Stomach (tissue), 9 donors: Measurements from ENCODE around the gene MCCC2. TPM values are rescaled to one million over a fixed set of nuclear protein-coding genes. Genes with fewer than 3 reads are reported as not detected.
"Not testable (repeated sequence)": the region's sequence is repeated elsewhere in the genome, so short reads cannot be mapped to it uniquely, and the experiment has no call there.

Source experiments
- DNase-seq, 2 donors: peaks; one replicate each; pipeline versions ENCODE4 v3.0.0 to v3.0.0-alpha.2; 2013 to 2019
- H3K27ac ChIP-seq, 5 donors: fragments of 200-600 bp in 4 of 5; sonication (generic) in 4 of 5; one replicate each; pipeline ENCODE4 v1.5.1; 2013 to 2019; ENCODE audit warnings: mild to moderate bottlenecking in 1 of 5, moderate library complexity in 1 of 5
- H3K27me3 ChIP-seq, 3 donors: fragments of 200-600 bp; sonication (generic); one replicate each; pipeline ENCODE4 v1.5.1; 2017 to 2019; ENCODE audit warnings: mixed run types in 1 of 3
- H3K36me3 ChIP-seq, 4 donors: fragments of 200-600 bp; sonication (generic); 1 replicate in 3 of 4; 2 replicates in 1 of 4; pipeline ENCODE4 v1.5.1; 2016 to 2019
- H3K4me1 ChIP-seq, 4 donors: fragments of 200-600 bp; sonication (generic); one replicate each; pipeline ENCODE4 v1.5.1; 2016 to 2019
- H3K4me3 ChIP-seq, 4 donors: fragments of 200-600 bp; sonication (generic) in 3 of 4; one replicate each; pipeline ENCODE4 v1.5.1; 2016 to 2019; ENCODE audit warnings: mild to moderate bottlenecking in 1 of 4
- H3K9me3 ChIP-seq, 4 donors: fragments of 200-600 bp; sonication (generic); one replicate each; pipeline ENCODE4 v1.5.1; 2016 to 2019
- EP300 ChIP-seq: sonication (generic); formaldehyde crosslinking; IDR thresholded peaks from one replicate; pipeline ENCODE4 v1.6.1; 2017; ENCODE audit warnings: antibody characterized with exemption
- POLR2A ChIP-seq, 4 donors: fragments of 450-650 bp; IDR thresholded peaks; one replicate each; pipeline ENCODE4 v1.6.1; 2016; ENCODE audit warnings: antibody characterized with exemption in 4 of 4, control low read depth in 2 of 4, mild to moderate bottlenecking in 1 of 4, moderate library complexity in 1 of 4
- POLR2AphosphoS5 ChIP-seq, 3 donors: sonication (generic); formaldehyde crosslinking; IDR thresholded peaks; one replicate each; pipeline ENCODE4 v1.6.1; 2016; ENCODE audit warnings: antibody characterized with exemption in 3 of 3
- WGBS, 5 donors: extraction: QIAGEN DNeasy Blood & Tissue Kit in 3 of 5; methylation state at CpG; one replicate each; pipeline versions ENCODE4 v1.1.5 to v1.1.7; 2013 to 2018; 5-methylcytosine and 5-hydroxymethylcytosine counted together
- intact Hi-C: fragments of 100-400 bp; cut with DNase I; formaldehyde crosslinking; loops from one replicate; pipeline ENCODE4 v1.15.1; 2023; ENCODE audit warnings: low total_unique reads
- polyA plus RNA-seq, 3 donors: library from polyadenylated mRNA; stranded (reverse); fragments of 200-250 nt; gene quantifications; one replicate each; pipeline ENCODE4 v1.2.3, GENCODE V29; 2013
- total RNA-seq, 5 donors: library from RNA; depleted of rRNA; stranded (reverse); fragments of >200 nt; gene quantifications; one replicate each; pipeline versions ENCODE4 v1.1.0 to v1.2.3, GENCODE V29; 2014 to 2016
- TF ChIP-seq, protein P1 (sequence below), 7 experiments: fragments of 450-650 bp in 4 of 7; fragments of 200-600 bp in 3 of 7; sonication (generic) in 3 of 7; IDR thresholded peaks; one replicate each; pipeline ENCODE4 v1.5.1; 2016 to 2019; ENCODE audit warnings: antibody characterized with exemption in 7 of 7, control low read depth in 2 of 7, mild to moderate bottlenecking in 1 of 7
- donor health status: healthy with polysubstance abuse.
- donor health status: Bipolar disorder and iron deficiency.
- donor health status: healthy.

The MCCC2 gene
- total and polyA plus RNA-seq, 8 donors = 14.6 to 73.6 (median 30.5) TPM

DNA sequence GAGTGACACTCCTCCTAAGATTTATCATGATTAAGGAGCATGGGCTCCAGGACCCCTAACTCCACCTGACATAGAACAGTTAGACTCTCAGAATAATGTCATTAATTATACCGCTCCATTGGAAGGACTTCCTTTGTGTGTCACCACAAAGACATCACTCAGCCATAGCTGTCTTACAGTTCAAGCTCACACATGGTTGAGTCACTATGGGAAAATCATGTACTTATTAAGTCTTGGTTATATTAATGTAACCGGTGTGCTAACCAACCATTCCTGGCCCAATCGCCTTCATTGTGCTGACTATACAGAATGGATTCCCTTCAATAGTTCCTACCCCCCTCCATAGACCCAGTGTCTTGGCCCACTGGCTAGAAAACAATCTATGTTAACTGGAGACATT is 10.9 kb upstream of the MCCC2 start:
- Histone ChIP-seq H3K9me3 (no peaks in the 10 kb centered on the region), H3K27me3 (no peaks in the 10 kb centered on the region), H3K4me3 (no peak overlapping the region), H3K36me3 (peaks cover 0 to 8% (median 4%) of the 10 kb centered on the region in 4 donors), H3K4me1 (peaks cover 0 to 5% (median 0%) of the 10 kb centered on the region in 4 donors), H3K27ac (no peak overlapping the region)
- intact Hi-C loops = no loop called here
- no peak for DNase-seq
- TF ChIP-seq POLR2AphosphoS5 (IDR thresholded peaks at IDR 0.05) (no peak), EP300 (no peak), POLR2A (IDR thresholded peaks at IDR 0.05) (no peak)
- TF ChIP-seq, protein P1, sequence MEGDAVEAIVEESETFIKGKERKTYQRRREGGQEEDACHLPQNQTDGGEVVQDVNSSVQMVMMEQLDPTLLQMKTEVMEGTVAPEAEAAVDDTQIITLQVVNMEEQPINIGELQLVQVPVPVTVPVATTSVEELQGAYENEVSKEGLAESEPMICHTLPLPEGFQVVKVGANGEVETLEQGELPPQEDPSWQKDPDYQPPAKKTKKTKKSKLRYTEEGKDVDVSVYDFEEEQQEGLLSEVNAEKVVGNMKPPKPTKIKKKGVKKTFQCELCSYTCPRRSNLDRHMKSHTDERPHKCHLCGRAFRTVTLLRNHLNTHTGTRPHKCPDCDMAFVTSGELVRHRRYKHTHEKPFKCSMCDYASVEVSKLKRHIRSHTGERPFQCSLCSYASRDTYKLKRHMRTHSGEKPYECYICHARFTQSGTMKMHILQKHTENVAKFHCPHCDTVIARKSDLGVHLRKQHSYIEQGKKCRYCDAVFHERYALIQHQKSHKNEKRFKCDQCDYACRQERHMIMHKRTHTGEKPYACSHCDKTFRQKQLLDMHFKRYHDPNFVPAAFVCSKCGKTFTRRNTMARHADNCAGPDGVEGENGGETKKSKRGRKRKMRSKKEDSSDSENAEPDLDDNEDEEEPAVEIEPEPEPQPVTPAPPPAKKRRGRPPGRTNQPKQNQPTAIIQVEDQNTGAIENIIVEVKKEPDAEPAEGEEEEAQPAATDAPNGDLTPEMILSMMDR (IDR thresholded peaks at IDR 0.05) = no peak
- WGBS, 5 donors = 97 to 100% (median 100%) methylated on average over 3 of the region's 3 CpGs

DNA sequence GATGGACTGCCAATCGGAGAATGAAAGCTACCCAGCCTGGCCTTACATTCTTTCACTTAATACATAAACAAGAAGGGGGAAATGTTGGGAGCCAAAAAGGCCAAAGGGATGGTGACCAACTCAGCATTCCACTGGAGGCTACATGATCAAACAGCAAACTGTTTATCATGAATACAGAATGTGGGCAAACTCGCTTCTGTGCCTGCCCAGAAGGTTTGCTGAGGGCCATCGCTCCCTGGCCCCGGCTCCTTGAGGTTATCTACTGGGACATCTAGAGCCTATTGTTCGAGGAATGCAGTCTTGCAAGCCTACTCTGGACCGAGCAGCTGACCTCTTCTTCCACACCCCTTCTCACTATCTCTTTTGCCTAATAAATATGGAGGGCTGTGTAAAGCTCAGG is 9.3 kb upstream of the MCCC2 start:
- H3K27ac ChIP-seq, intact Hi-C loops, DNase-seq, H3K36me3 ChIP-seq, H3K27me3 ChIP-seq, H3K9me3 ChIP-seq, H3K4me3 ChIP-seq, H3K4me1 ChIP-seq: not testable (repeated sequence)
- 64 to 80% (median 77%) methylated on average over 6 of the region's 6 CpGs for WGBS, 5 donors

DNA sequence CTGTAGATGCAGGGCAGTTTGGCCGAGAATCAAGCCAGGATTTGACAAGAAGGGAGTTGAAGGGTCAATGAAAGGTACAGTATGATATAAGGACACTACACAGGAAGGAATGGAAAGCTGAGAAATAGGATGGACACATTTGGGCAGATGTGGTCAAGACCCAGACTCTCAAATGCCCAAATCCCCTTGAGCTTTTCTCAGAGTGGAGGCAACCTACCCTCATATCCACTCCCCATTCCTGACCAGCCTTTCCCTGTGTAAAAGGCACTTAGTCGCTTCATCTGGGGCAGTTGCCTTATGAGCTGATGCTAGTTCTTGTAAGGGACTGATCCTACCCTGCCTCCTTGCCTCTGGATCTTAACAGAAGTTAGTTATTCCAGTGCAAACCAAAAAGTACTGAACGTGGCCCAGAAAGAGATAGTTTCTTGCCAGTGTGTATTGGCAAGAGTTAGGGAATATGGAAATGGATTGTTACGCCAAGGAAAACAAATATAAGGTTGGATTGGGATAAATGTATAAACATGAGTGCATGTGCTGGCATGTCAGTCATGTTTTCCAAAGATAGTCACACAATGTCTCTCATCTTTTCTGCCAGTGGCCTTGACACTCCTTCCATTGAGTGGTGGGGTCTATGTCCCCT is 4.1 kb upstream of the MCCC2 start:
- H3K4me3 ChIP-seq = no peak overlapping the region
- DNase-seq = no peak
- TF ChIP-seq POLR2A (IDR thresholded peaks at IDR 0.05) (no peak), POLR2AphosphoS5 (IDR thresholded peaks at IDR 0.05) (no peak), EP300 (no peak)
- TF ChIP-seq, protein P1 (IDR thresholded peaks at IDR 0.05) = no peak
- peaks cover 3 to 13% (median 8%) of the 10 kb centered on the region in 4 donors for H3K4me1 ChIP-seq
- H3K9me3 ChIP-seq = no peaks in the 10 kb centered on the region
- peaks cover 0 to 3% (median 2%) of the 10 kb centered on the region in 4 donors for H3K36me3 ChIP-seq
- no peaks in the 10 kb centered on the region for H3K27me3 ChIP-seq
- intact Hi-C loops = no loop called here
- H3K27ac ChIP-seq = no peak overlapping the region
- 47 to 75% (median 64%) methylated on average over 4 of the region's 4 CpGs for WGBS, 5 donors

DNA sequence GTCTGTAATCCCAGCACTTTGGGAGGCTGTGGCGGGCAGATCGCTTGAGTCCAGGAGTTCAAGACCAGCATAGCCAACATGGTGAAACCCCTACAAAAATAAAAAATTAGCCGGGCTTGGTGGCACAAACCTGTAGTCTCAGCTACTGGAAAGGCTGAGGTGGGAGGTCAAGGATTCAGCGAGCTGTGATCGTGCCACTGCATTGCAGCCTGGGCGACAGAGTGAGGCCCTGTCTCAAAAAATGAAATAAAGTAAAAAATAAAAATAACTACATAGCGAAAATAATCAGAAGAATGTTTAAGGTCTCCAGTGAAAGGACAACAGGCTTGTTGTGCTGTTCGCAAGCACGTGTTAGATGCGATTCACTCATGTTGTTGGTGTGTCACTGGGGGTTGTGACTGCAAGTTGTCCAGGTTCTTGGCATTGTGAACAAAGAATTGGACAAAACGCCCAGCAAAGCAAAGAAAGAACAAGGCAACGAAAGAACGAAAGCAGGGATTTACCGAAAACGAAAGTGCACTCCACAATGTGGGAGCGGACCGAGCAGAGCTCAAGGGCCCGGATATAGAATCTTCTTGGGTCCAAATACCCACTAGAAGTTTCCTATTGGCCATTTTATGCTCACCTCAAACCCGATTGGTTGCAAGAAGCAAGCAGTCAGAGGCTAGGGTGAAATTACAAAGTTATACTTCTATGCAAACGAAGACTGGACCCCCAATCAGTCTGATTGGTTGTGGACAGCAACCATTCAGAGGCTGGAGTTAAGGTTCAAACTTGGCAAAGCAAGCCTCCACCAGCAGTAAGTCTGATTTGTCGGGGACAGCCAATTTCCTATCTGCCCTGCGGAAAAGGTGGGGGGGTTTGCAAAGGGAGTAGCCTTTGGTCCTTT is 844 bp upstream of the MCCC2 start:
- WGBS, 5 donors = 81 to 85% (median 82%) methylated on average over 22 of the region's 22 CpGs
- intact Hi-C loops = no loop called here
- Histone ChIP-seq H3K27me3 (no peaks in the 10 kb centered on the region), H3K27ac (peak overlapping the region; percentile 91 to 93 (median 92)), H3K4me3 (peak overlapping the region; percentile 79 to 89 (median 83)), H3K36me3 (no peaks in the 10 kb centered on the region), H3K4me1 (peaks cover 3 to 42% (median 26%) of the 10 kb centered on the region in 4 donors), H3K9me3 (no peaks in the 10 kb centered on the region)
- DNase-seq = no peak
- TF ChIP-seq POLR2AphosphoS5 (IDR thresholded peaks at IDR 0.05) = no peak
- TF ChIP-seq EP300 = no peak
- TF ChIP-seq, protein P1 (IDR thresholded peaks at IDR 0.05) = no peak
- no peak for TF ChIP-seq POLR2A (IDR thresholded peaks at IDR 0.05)
